H1 (cell line): ENCODE results near the gene SLC39A11. TPM values are rescaled to one million over a fixed set of nuclear protein-coding genes. Genes with fewer than 3 reads are reported as not detected.

Experiments used
- CTCF ChIA-PET: fragments of 300-600 bp; sonication (Branson Sonifier 250); formaldehyde crosslinking; loops from one replicate; lab custom pipeline; 2021; ENCODE audit not compliant: partially characterized antibody; lab: Charles Lee
- POLR2A ChIA-PET: fragments of 300-600 bp; sonication (Branson Sonifier 250); formaldehyde crosslinking; loops from one replicate; lab custom pipeline; 2021; ENCODE audit warnings: inconsistent platforms; ENCODE audit not compliant: partially characterized antibody; lab: Charles Lee
- DNase-seq, 2 experiments: peaks; one replicate each; pipeline versions ENCODE4 v3.0.0 to v3.0.0-alpha.2; 2010 to 2022; ENCODE audit warnings: low spot score in 2 of 2, low read depth in 1 of 2, mixed read lengths in 1 of 2
- FAIRE-seq: peaks from 2 replicates; lab custom pipeline; 2011; peaks lifted over from hg19 to GRCh38; lab: Jason Lieb, UNC
- H2AFZ ChIP-seq: 2 replicates; pipeline ENCODE4 v1.8.1; 2012; ENCODE audit warnings: low read length, inconsistent platforms
- H2AK5ac ChIP-seq: 2 replicates; pipeline ENCODE4 v1.6.1; 2013; ENCODE audit warnings: low read depth, low read length
- H2BK120ac ChIP-seq: replicated peaks from 2 replicates; pipeline ENCODE3; 2013; ENCODE audit warnings: low read depth, low read length, inconsistent platforms
- H2BK12ac ChIP-seq: 2 replicates; pipeline ENCODE4 v1.6.1; 2013; ENCODE audit warnings: low read depth, low read length
- H2BK15ac ChIP-seq: 2 replicates; pipeline ENCODE4 v1.6.1; 2013; ENCODE audit warnings: low read length
- H2BK20ac ChIP-seq: 2 replicates; pipeline ENCODE4 v1.6.1; 2013; ENCODE audit warnings: low read length
- H2BK5ac ChIP-seq: 2 replicates; pipeline ENCODE4 v1.6.1; 2013; ENCODE audit warnings: low read depth, low read length
- H3K14ac ChIP-seq: 2 replicates; pipeline ENCODE4 v1.6.1; 2013; ENCODE audit warnings: inconsistent platforms; ENCODE audit not compliant: insufficient read length
- H3K18ac ChIP-seq: 2 replicates; pipeline ENCODE4 v1.6.1; 2013; ENCODE audit warnings: low read length; ENCODE audit errors: extremely low read depth
- H3K23ac ChIP-seq: 2 replicates; pipeline ENCODE4 v1.6.1; 2013; ENCODE audit warnings: inconsistent platforms; ENCODE audit not compliant: insufficient read length
- H3K23me2 ChIP-seq: 2 replicates; pipeline ENCODE4 v1.6.1; 2013; ENCODE audit warnings: low read depth, low read length
- H3K27ac ChIP-seq: 2 replicates; pipeline ENCODE4 v1.6.1; 2011; ENCODE audit warnings: low read depth, low read length, inconsistent platforms
- H3K27me3 ChIP-seq, 4 experiments: replicated peaks in 1 of 4; 1 replicate in 1 of 4; 2 replicates in 3 of 4; pipeline versions ENCODE4 v1.6.1 to v1.8.1; 2011 to 2013; ENCODE audit warnings: low read length in 3 of 4, mild to moderate bottlenecking in 3 of 4, inconsistent platforms in 2 of 4, mixed read lengths in 2 of 4, moderate library complexity in 1 of 4; ENCODE audit not compliant: control insufficient read depth in 3 of 4, insufficient read depth in 3 of 4; ENCODE audit errors: extremely low read depth in 1 of 4
- H3K36me3 ChIP-seq, 4 experiments: 2 replicates each; pipeline versions ENCODE4 v1.6.1 to v1.8.1; 2011 to 2013; ENCODE audit warnings: mild to moderate bottlenecking in 4 of 4, low read length in 3 of 4, moderate library complexity in 2 of 4, control low read depth in 1 of 4, inconsistent platforms in 1 of 4; ENCODE audit not compliant: insufficient read depth in 4 of 4, control insufficient read depth in 2 of 4
- H3K4ac ChIP-seq: replicated peaks from 2 replicates; pipeline ENCODE3; 2013; ENCODE audit warnings: low read length, low read depth, mixed read lengths, inconsistent platforms; ENCODE audit not compliant: insufficient read length
- H3K4me1 ChIP-seq, 4 experiments: replicated peaks in 1 of 4; 1 replicate in 1 of 4; 2 replicates in 3 of 4; pipeline versions ENCODE4 v1.6.1 to v1.8.1; 2011 to 2013; ENCODE audit warnings: low read length in 3 of 4, inconsistent platforms in 2 of 4, mixed read lengths in 1 of 4; ENCODE audit not compliant: insufficient read depth in 4 of 4, control insufficient read depth in 3 of 4
- H3K4me2 ChIP-seq, 2 experiments: 2 replicates each; pipeline versions ENCODE4 v1.6.1 to v1.8.1; 2011 to 2013; ENCODE audit warnings: low read depth in 2 of 2, low read length in 2 of 2, control low read depth in 1 of 2, inconsistent platforms in 1 of 2, mild to moderate bottlenecking in 1 of 2; ENCODE audit not compliant: insufficient read depth in 1 of 2
- H3K4me3 ChIP-seq, 4 experiments: fragments of 200-600, 300-600 bp in 1 of 4; sonication (generic), shearing (Covaris generic), sonication (Bioruptor Twin) in 1 of 4; 2 replicates each; pipeline versions ENCODE4 v1.5.1 to v1.8.1; 2011 to 2016; ENCODE audit warnings: low read length in 4 of 4, low read depth in 3 of 4, control low read depth in 2 of 4, inconsistent platforms in 2 of 4, mild to moderate bottlenecking in 2 of 4, mixed read lengths in 1 of 4, moderate library complexity in 1 of 4; ENCODE audit not compliant: insufficient read depth in 2 of 4; ENCODE audit errors: extremely low read depth in 1 of 4
- H3K56ac ChIP-seq: replicated peaks from 2 replicates; pipeline ENCODE3; 2013; ENCODE audit warnings: low read depth, mild to moderate bottlenecking, mixed read lengths, low read length, inconsistent platforms; ENCODE audit not compliant: insufficient read length
- H3K79me1 ChIP-seq: 2 replicates; pipeline ENCODE4 v1.6.1; 2013; ENCODE audit warnings: low read depth, low read length, control low read depth
- H3K79me2 ChIP-seq, 2 experiments: 2 replicates each; pipeline versions ENCODE4 v1.6.1 to v1.8.1; 2012 to 2013; ENCODE audit warnings: low read length in 2 of 2, mild to moderate bottlenecking in 2 of 2, inconsistent platforms in 1 of 2; ENCODE audit not compliant: insufficient read depth in 2 of 2, control insufficient read depth in 1 of 2
- H3K9ac ChIP-seq, 4 experiments: replicated peaks in 1 of 4; 1 replicate in 1 of 4; 2 replicates in 3 of 4; pipeline versions ENCODE4 v1.6.1 to v1.8.1; 2011 to 2013; ENCODE audit warnings: low read depth in 3 of 4, low read length in 3 of 4, control low read depth in 2 of 4, mild to moderate bottlenecking in 2 of 4, moderate library complexity in 2 of 4, inconsistent platforms in 1 of 4; ENCODE audit errors: extremely low read depth in 1 of 4
- H3K9me3 ChIP-seq, 2 experiments: 2 replicates each; pipeline versions ENCODE4 v1.6.1 to v1.8.1; 2012 to 2013; ENCODE audit warnings: mild to moderate bottlenecking in 2 of 2, moderate library complexity in 2 of 2, control low read depth in 1 of 2, inconsistent platforms in 1 of 2, low read depth in 1 of 2, low read length in 1 of 2, mixed read lengths in 1 of 2; ENCODE audit not compliant: insufficient read depth in 2 of 2
- H4K20me1 ChIP-seq, 2 experiments: replicated peaks in 1 of 2; 2 replicates each; pipeline versions ENCODE3 to v1.8.1; 2011 to 2013; ENCODE audit warnings: inconsistent platforms in 2 of 2, low read length in 2 of 2, mild to moderate bottlenecking in 1 of 2; ENCODE audit not compliant: insufficient read depth in 2 of 2, control insufficient read depth in 1 of 2
- H4K5ac ChIP-seq: 2 replicates; pipeline ENCODE4 v1.6.1; 2013; ENCODE audit warnings: low read length, low read depth, mixed read lengths, inconsistent platforms; ENCODE audit not compliant: insufficient read length
- H4K8ac ChIP-seq: 2 replicates; pipeline ENCODE4 v1.8.0; 2013; ENCODE audit warnings: mild to moderate bottlenecking, moderate library complexity, low read length, inconsistent platforms; ENCODE audit not compliant: insufficient read depth; ENCODE audit errors: extremely low read depth
- H4K91ac ChIP-seq: replicated peaks from 2 replicates; pipeline ENCODE3; 2013; ENCODE audit warnings: low read length, mixed read lengths, inconsistent platforms; ENCODE audit not compliant: insufficient read length
- CHD1 ChIP-seq: IDR thresholded peaks from 2 replicates; pipeline ENCODE4 v1.6.1; 2012; ENCODE audit warnings: low read depth, low read length, improper control_type of control experiment
- CTCF ChIP-seq, 3 experiments: IDR thresholded peaks; 1 replicate in 2 of 3; 2 replicates in 1 of 3; pipeline versions ENCODE4 v1.5.1 to v1.6.1; 2011; ENCODE audit warnings: low read length in 3 of 3, mild to moderate bottlenecking in 3 of 3, inconsistent platforms in 2 of 3, low read depth in 1 of 3, moderate library complexity in 1 of 3; ENCODE audit not compliant: insufficient read depth in 1 of 3; ENCODE audit errors: control extremely low read depth in 1 of 3
- JUND ChIP-seq: IDR thresholded peaks from 2 replicates; pipeline ENCODE4 v1.6.1; 2011; ENCODE audit warnings: mild to moderate bottlenecking, improper control_type of control experiment, low read length
- SUZ12 ChIP-seq: fragments of 200-600 bp; sonication (generic); IDR thresholded peaks from 2 replicates; pipeline ENCODE4 v1.6.1; 2012; ENCODE audit warnings: mild to moderate bottlenecking, inconsistent platforms, low read length, moderate library complexity, mixed read lengths
- WGBS, 2 experiments: shearing (Covaris generic) in 1 of 2; methylation state at CpG; one replicate each; pipeline versions ENCODE4 v1.1.6 to v1.1.7; 2013 to 2015; ENCODE audit warnings: low lambda C conversion rate in 2 of 2, mixed read lengths in 2 of 2, inconsistent platforms in 1 of 2, low coverage in 1 of 2, missing lambda C conversion rate in 1 of 2; ENCODE audit not compliant: insufficient replicate concordance in 2 of 2, insufficient coverage in 1 of 2, insufficient read length in 1 of 2; ENCODE audit errors: extremely low coverage in 1 of 2, missing lambda C conversion rate in 1 of 2; 5-methylcytosine and 5-hydroxymethylcytosine counted together
- polyA plus RNA-seq, 7 experiments: library from polyadenylated mRNA; depleted of rRNA in 3 of 7; stranded (reverse) in 5 of 7; unstranded in 2 of 7; fragments of >200 nt in 5 of 7; fragments of 200-250 nt in 2 of 7; gene quantifications; 1 replicate in 5 of 7; 2 replicates in 1 of 7; 4 replicates in 1 of 7; pipeline versions ENCODE4 v1.2.1 to v1.2.3, GENCODE V29; 2011 to 2013; ENCODE audit warnings: missing spikeins in 2 of 7, mixed read lengths in 2 of 7
- total RNA-seq: library from RNA; stranded (reverse); fragmentation: NEBNext Ultra II Directional; extraction: Animal tissue kit (Norgen Biotek cat#: 25700); gene quantifications from 2 replicates; pipeline ENCODE4 v1.2.1, GENCODE V29; 2021

The SLC39A11 gene
- total and polyA plus RNA-seq, 2 of the 8 experiments (the other 6 are each of a cell fraction or from before 2014, with no cell fraction given): 12.2 to 19.6 TPM

DNA sequence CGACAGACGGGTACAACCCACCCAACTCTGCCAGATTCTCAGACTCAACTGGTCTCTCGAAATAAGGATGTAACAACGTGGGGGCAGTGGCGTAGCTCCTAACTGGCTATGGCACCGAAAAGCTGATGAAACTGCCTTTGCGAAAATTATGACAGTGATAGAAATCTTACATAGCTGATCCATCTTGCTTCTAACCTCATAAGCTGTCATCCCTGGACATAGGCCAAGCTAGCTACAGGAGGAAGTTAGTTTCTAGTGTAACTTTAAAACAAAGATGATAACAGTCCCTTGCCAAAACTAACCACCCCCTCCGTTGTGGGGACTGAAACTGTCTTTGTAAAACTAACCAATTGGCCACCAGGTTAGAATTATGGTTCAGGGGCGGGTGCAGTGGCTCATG lies 220.1 kb downstream of the SLC39A11 start:
- H3K79me2 ChIP-seq: no peaks in the 10 kb centered on the region
- no peak overlapping the region for H2AFZ ChIP-seq
- ChIA-PET POLR2A (no interaction called here), CTCF (interaction anchor here (0.6 to 1.1 kb wide), 4 partner anchors 13 to 318 kb away, joined by 3 to 4 read pairs (median 3); no protein-coding TSS in a partner anchor)
- no peaks in the 10 kb centered on the region for H3K23me2 ChIP-seq
- no peak overlapping the region for H3K23ac ChIP-seq
- no peak overlapping the region for H3K14ac ChIP-seq
- no peaks in the 10 kb centered on the region for H3K36me3 ChIP-seq
- no peak overlapping the region for H3K9ac ChIP-seq
- H4K20me1 ChIP-seq: no peaks in the 10 kb centered on the region
- no peak overlapping the region for H3K4ac ChIP-seq
- no peak overlapping the region for H3K56ac ChIP-seq
- no peak for DNase-seq
- H2AK5ac ChIP-seq: no peak overlapping the region
- no peak overlapping the region for H3K4me3 ChIP-seq
- TF ChIP-seq CHD1 (no peak), SUZ12 (no peak), CTCF (IDR thresholded peaks at IDR 0.05; ENCODE audit: control extremely low read depth in 1 of 3, insufficient read depth in 1 of 3, low read depth in 1 of 3, low read length in 3 of 3) (no peak), JUND (no peak)
- TF ChIP-seq, all 59 proteins: peak for 0
- H2BK15ac ChIP-seq: no peak overlapping the region
- no peaks in the 10 kb centered on the region for H3K79me1 ChIP-seq
- H2BK20ac ChIP-seq: no peak overlapping the region
- no peak overlapping the region for H2BK5ac ChIP-seq
- H3K27ac ChIP-seq: no peak overlapping the region
- H4K8ac ChIP-seq: no peak overlapping the region
- no peak for FAIRE-seq
- H3K4me2 ChIP-seq: no peak overlapping the region
- WGBS, 2 experiments: 89% methylated on average over 9 of the region's 9 CpGs; no CpG with 5 or more reads in 1 of the 2 experiments
- no peak overlapping the region for H3K18ac ChIP-seq
- no peak overlapping the region for H4K5ac ChIP-seq
- H3K27me3 ChIP-seq: no peaks in the 10 kb centered on the region
- H3K4me1 ChIP-seq: no peaks in the 10 kb centered on the region
- H2BK12ac ChIP-seq: no peak overlapping the region
- no peak overlapping the region for H2BK120ac ChIP-seq
- H3K9me3 ChIP-seq: peaks cover 0 to 4% of the 10 kb centered on the region in 2 experiments; a peak in 1 of 4 replicates
- no peak overlapping the region for H4K91ac ChIP-seq
